22Rv1 (cell line): ENCODE measurements around the gene PIK3R6.

Experiments used
- ZFX ChIP-seq: fragments of 450-650 bp; IDR thresholded peaks from 2 replicates; pipeline ENCODE4 v1.6.1; 2017; ENCODE audit warnings: antibody characterized with exemption, borderline replicate concordance
- TF ChIP-seq, protein P1 (sequence below): fragments of 450-650 bp; IDR thresholded peaks from 2 replicates; pipeline ENCODE4 v1.5.1; 2017; ENCODE audit warnings: mild to moderate bottlenecking

DNA sequence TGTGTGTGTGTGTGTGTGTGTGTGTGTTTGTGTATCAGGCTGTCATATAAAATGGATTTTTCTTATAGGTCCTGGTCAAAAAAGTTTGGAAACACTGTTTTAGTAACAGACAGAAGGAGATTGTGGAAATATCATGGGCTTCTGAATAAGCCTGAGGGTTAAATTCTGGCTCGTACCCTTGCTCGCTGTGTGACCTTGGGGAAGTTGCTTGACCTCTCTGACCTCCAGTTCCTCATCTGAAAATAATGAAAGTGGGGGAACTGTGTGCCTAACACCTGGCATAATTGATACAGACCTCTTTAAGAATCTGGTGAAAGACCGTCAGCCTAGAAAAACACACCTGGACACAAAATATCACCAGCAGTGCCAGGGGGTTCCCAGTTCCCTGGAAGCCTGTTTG, 25.6 kb upstream of the PIK3R6 start:
- TF ChIP-seq, protein P1, sequence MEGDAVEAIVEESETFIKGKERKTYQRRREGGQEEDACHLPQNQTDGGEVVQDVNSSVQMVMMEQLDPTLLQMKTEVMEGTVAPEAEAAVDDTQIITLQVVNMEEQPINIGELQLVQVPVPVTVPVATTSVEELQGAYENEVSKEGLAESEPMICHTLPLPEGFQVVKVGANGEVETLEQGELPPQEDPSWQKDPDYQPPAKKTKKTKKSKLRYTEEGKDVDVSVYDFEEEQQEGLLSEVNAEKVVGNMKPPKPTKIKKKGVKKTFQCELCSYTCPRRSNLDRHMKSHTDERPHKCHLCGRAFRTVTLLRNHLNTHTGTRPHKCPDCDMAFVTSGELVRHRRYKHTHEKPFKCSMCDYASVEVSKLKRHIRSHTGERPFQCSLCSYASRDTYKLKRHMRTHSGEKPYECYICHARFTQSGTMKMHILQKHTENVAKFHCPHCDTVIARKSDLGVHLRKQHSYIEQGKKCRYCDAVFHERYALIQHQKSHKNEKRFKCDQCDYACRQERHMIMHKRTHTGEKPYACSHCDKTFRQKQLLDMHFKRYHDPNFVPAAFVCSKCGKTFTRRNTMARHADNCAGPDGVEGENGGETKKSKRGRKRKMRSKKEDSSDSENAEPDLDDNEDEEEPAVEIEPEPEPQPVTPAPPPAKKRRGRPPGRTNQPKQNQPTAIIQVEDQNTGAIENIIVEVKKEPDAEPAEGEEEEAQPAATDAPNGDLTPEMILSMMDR = no peak
- no peak for TF ChIP-seq ZFX
